Heart right ventricle (tissue), 16 donors: ENCODE measurements around the gene PIP5K1B. TPM values are rescaled to one million over a fixed set of nuclear protein-coding genes. Genes with fewer than 3 reads are reported as not detected.

Experiments
- ATAC-seq, 8 donors: fragments of 200-7000 bp; cut with Tn5 transposase; one replicate each; pipeline ENCODE4 v1.9.1; 2020; ENCODE audit warnings: mild to moderate bottlenecking in 8 of 8, moderate library complexity in 8 of 8, moderate number of reproducible peaks in 1 of 8
- DNase-seq, 2 donors: peaks; one replicate each; pipeline ENCODE4 v3.0.0-alpha.2; 2020
- H3K27ac ChIP-seq, 10 donors: fragments of 200-600 bp; sonication (generic) in 2 of 10; one replicate each; pipeline versions ENCODE4 v1.5.0 to v1.8.0; 2020 to 2022; ENCODE audit warnings: mild to moderate bottlenecking in 3 of 10
- H3K27me3 ChIP-seq, 7 donors: fragments of 200-600 bp; one replicate each; pipeline ENCODE4 v1.8.0; 2021 to 2022; ENCODE audit warnings: mild to moderate bottlenecking in 2 of 7
- H3K36me3 ChIP-seq, 9 donors: fragments of 200-600 bp; sonication (generic) in 1 of 9; one replicate each; pipeline versions ENCODE4 v1.5.0 to v1.8.0; 2020 to 2022; ENCODE audit warnings: mild to moderate bottlenecking in 2 of 9
- H3K4me1 ChIP-seq, 9 donors: fragments of 200-600 bp; sonication (generic) in 1 of 9; one replicate each; pipeline versions ENCODE4 v1.5.0 to v1.8.0; 2020 to 2022; ENCODE audit warnings: mild to moderate bottlenecking in 4 of 9
- H3K4me3 ChIP-seq, 10 donors: fragments of 200-600 bp; sonication (generic) in 2 of 10; one replicate each; pipeline versions ENCODE4 v1.5.0 to v1.8.0; 2020 to 2022; ENCODE audit warnings: mild to moderate bottlenecking in 7 of 10, moderate library complexity in 2 of 10
- H3K9me3 ChIP-seq, 11 donors: fragments of 200-600 bp in 10 of 11; sonication (generic) in 2 of 11; one replicate each; pipeline versions ENCODE4 v1.5.0 to v1.8.0; 2013 to 2022; ENCODE audit warnings: mild to moderate bottlenecking in 2 of 11, control low read depth in 1 of 11, moderate library complexity in 1 of 11
- CTCF ChIP-seq, 9 donors: fragments of 200-600 bp; sonication (generic) in 2 of 9; IDR thresholded peaks; one replicate each; pipeline versions ENCODE4 v1.5.0 to v1.8.0; 2021 to 2022; ENCODE audit warnings: antibody characterized with exemption in 9 of 9, mild to moderate bottlenecking in 5 of 9, moderate library complexity in 1 of 9
- WGBS, 2 donors: extraction: QIAGEN DNeasy Blood & Tissue Kit; methylation state at CpG; one replicate each; pipeline ENCODE4 v1.1.7; 2013; ENCODE audit warnings: inconsistent platforms in 1 of 2; 5-methylcytosine and 5-hydroxymethylcytosine counted together
- intact Hi-C, 10 donors: fragments of 100-400 bp; cut with DNase I; formaldehyde crosslinking; loops; one replicate each; pipeline versions ENCODE4 v1.11.1 to v1.14.2; 2022
- polyA plus RNA-seq, 2 donors: library from polyadenylated mRNA; stranded (reverse); fragments of 200-250 nt; gene quantifications; one replicate each; pipeline ENCODE4 v1.2.3, GENCODE V29; 2013
- total RNA-seq, 10 donors: library from RNA; stranded (reverse); fragmentation: NEBNext Ultra II Directional in 3 of 10; extraction: Animal tissue kit (Norgen Biotek cat#: 25700) in 3 of 10; gene quantifications; one replicate each; pipeline versions ENCODE4 v1.2.1 to v1.2.4, GENCODE V29; 2021 to 2023
- donor health status: Arrhythmogenic right ventricular cardiomyopathy.
- donor health status: ischemic (EF 13 %, LVEDD 7.1; RV severe dilation, severe dysfunction).
- donor health status: healthy with polysubstance abuse.
- donor health status: DM: no; HTN: yes; CAD: no.
- donor health status: DM: no; HTN: no; CAD: no.
- donor health status: ischemic (EF 25% LVEDD 6.9; RV normal size, moderate dysfunction).
- donor health status: ischemic (EF 25% LVEDD 5.7; RV mildly dilated, moderate dysfunction).
- donor health status: healthy.
- donor health status: DM: yes; HTN: yes; CAD: no.
- donor health status: Ischemic cardiomyopathy.
- donor health status: ischemic (EF 35%, LVEDD 5.7; RV mildly dilated, moderate dysfunction).
- donor health status: nonischemic (EF 11% LVEDD 7.7; RV severe dilation, severe dysfunction).
- donor health status: DM: yes; HTN: yes; CAD: no.
- donor health status: PGD.
- donor health status: ischemic (EF 29% LVEDD 5.4; RV normal size, mild dysfunction).
- donor health status: nonischemic (EF 23%, LVEDD 6.1; RV moderate dilation, normal function).

Gene PIP5K1B
- total and polyA plus RNA-seq, 12 donors, result 5.6 to 90.8 (median 48.1) TPM

- WGBS, 2 donors, result 46 to 61% methylated on average over 7 of the region's 7 CpGs
- no peak overlapping the region for H3K4me3 ChIP-seq
- TF ChIP-seq CTCF (IDR thresholded peaks at IDR 0.05), result no peak
- intact Hi-C loops, result loop anchor here in 3 of 10 donors (10.0 kb wide), 2 partner anchors 237 to 357 kb away; partner anchors contain the start of gene PIP5K1B (in 2 of the 3)
- ATAC-seq, result peak; percentile 72 to 92 (median 83)
- H3K27ac ChIP-seq, result peak overlapping the region; percentile 53 to 87 (median 76)
- H3K27me3 ChIP-seq, result no peaks in the 10 kb centered on the region
- H3K9me3 ChIP-seq, result no peaks in the 10 kb centered on the region
- H3K4me1 ChIP-seq, result peaks cover 0 to 39% (median 15%) of the 10 kb centered on the region in 9 donors
- no peak for DNase-seq
- H3K36me3 ChIP-seq, result peaks cover 0 to 3% (median 0%) of the 10 kb centered on the region in 9 donors
Observed at GRCh38 chr9:68941780-68942459, 236.9 kb downstream of the PIP5K1B start.

- H3K36me3 ChIP-seq, result peaks cover 0 to 3% (median 0%) of the 10 kb centered on the region in 9 donors
- no peak overlapping the region for H3K4me3 ChIP-seq
- no peaks in the 10 kb centered on the region for H3K9me3 ChIP-seq
- DNase-seq (no peak), ATAC-seq (peak in 5 of 8 donors; percentile 43 to 69 (median 52))
- H3K27me3 ChIP-seq, result no peaks in the 10 kb centered on the region
- WGBS, 2 donors, result 66 to 70% methylated on average over 3 of the region's 3 CpGs
- H3K4me1 ChIP-seq, result peaks cover 0 to 39% (median 15%) of the 10 kb centered on the region in 9 donors
- TF ChIP-seq CTCF (IDR thresholded peaks at IDR 0.05), result no peak
- intact Hi-C loops, result loop anchor here in 3 of 10 donors (10.0 kb wide), 2 partner anchors 238 to 358 kb away; partner anchors contain the start of gene PIP5K1B (in 2 of the 3)
- peak overlapping the region; percentile 53 to 87 (median 76) for H3K27ac ChIP-seq
Observed at GRCh38 chr9:68942790-68943189, 237.8 kb downstream of the PIP5K1B start.

GRCh38 chr9:68947015-68947414 lies 242.0 kb downstream of the PIP5K1B start:
- Histone ChIP-seq H3K27ac (no peak overlapping the region), H3K36me3 (no peaks in the 10 kb centered on the region), H3K4me3 (no peak overlapping the region), H3K4me1 (peaks cover 0 to 38% (median 6%) of the 10 kb centered on the region in 9 donors), H3K9me3 (no peaks in the 10 kb centered on the region), H3K27me3 (no peaks in the 10 kb centered on the region)
- DNase-seq (no peak), ATAC-seq (no peak)
- 90 to 98% methylated on average over 4 of the region's 4 CpGs for WGBS, 2 donors
- intact Hi-C loops, result loop anchor here in 3 of 10 donors (10.0 kb wide), 2 partner anchors 242 to 362 kb away; partner anchors contain the start of gene PIP5K1B (in 2 of the 3)
- no peak for TF ChIP-seq CTCF (IDR thresholded peaks at IDR 0.05)

- Histone ChIP-seq H3K27me3 (no peaks in the 10 kb centered on the region), H3K4me1 (peaks cover 0 to 29% (median 1%) of the 10 kb centered on the region in 9 donors), H3K27ac (no peak overlapping the region), H3K4me3 (no peak overlapping the region), H3K9me3 (no peaks in the 10 kb centered on the region), H3K36me3 (no peaks in the 10 kb centered on the region)
- ATAC-seq (no peak), DNase-seq (no peak)
- no peak for TF ChIP-seq CTCF (IDR thresholded peaks at IDR 0.05)
- intact Hi-C loops, result loop anchor here in 3 of 10 donors (10.0 kb wide), 2 partner anchors 243 to 363 kb away; partner anchors contain the start of gene PIP5K1B (in 2 of the 3)
- WGBS, 2 donors, result 79 to 91% methylated on average over 3 of the region's 3 CpGs
Observed at GRCh38 chr9:68947842-68948569, 243.0 kb downstream of the PIP5K1B start.
